Hematopoietic multipotent progenitor cell treated with erythropoietin and hydrocortisone succinate and interleukin-3 and kit ligand, for 15 days (in vitro differentiated cells): Measurements from ENCODE around the gene LARGE1.

Experiments used
- DNase-seq: peaks from one replicate; pipeline ENCODE4 v3.0.0-alpha.2; 2015; ENCODE audit warnings: low spot score

The LARGE1 gene

DNA sequence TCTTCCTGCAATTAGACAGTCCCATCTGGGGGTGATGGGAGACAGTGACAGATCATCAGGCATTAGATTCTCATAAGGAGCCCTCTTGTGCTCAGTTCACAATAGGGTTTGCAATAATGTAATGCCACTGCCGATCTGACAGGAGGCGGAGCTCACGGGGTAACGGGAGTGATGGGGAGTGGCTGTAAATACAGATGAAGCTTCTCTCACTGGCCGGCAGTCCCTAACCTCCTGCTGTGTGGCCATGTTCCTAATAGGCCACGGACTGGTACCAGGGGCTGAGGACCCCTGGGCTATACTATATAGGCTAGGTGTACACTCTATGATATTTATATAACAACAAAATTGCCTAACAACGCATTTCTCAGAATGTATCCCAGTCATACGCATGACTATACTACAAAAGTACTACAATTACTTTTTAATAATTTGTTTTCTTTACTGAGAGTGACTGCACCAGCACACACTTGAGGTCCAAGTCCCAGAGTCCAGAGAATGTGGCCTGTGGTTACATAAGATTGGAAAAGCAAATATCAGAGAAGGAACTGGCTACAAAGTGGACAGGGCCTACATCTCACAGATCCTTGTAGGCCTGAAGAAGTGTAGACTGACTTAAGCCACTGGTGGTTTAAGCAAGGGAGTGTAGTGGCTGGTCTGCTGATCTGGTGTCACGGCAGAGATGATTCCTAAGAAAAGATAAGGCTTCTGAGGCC is 200.0 kb downstream of the LARGE1 start:
- DNase-seq: no peak

DNA sequence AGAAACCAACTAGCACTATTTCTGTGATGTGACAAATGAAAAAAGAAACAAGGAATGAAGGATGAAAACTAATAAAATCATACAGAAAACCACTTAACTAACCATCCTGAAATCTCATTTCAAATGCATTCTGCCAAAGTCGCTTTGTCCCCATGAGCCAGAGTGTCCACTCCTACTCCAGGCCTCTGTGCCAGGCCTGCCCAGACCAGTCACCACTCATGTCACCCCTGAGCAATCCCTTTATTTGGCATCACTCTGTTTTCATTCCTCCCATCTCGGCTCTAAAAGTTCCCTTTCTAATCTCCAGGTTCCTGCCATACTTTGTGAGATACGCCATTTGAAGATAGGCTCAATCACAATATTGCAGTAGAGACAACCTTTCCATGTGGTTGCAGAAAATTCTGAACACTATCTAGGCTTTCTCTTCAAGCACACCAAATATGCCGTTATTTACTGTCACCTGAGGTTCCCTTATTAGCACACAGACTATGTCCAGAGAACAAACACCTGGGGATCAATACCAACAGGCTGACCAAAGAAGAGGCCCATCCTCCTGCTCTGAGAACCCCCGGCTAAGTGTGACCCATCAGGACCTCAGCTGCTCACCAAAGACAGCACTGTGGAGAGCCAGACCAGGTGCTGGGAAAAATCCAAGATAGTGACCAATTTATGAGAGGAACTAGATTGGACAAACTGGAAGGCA is 202.4 kb downstream of the LARGE1 start:
- DNase-seq: no peak

DNA sequence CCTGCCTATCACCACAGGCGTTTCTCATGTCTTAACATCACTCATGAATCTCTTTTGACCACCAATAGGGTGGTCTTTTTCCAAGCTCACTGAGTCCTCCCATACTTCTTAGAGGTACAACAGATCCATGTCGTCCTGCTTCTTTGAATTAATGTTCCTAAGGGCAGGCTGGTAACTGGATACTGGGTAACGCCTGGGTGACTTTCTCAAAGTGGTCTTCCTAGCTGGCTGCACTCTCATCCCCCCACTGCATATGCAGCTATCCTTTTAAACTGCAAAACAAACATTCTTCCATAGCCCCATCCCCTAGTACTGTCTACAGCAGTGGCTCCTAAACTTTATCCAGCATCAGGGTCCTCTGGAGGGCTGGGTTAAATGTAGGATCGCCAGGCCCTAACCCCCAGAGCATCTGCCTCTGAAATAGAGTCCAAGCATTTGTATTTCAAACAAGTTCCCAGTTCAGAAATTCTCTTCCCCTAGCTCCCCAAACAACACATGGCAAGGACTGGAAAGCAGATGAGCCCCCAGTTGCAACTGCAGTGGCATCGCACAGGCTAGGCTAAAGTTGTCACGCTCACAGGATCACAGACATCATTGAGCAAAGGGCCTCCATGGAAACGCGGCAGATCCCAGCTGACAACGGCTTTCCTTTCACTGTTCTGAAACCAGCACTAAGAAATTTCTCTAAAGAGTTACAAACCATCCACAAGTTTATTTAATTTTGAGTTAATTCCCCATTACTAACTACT is 204.9 kb downstream of the LARGE1 start:
- no peak for DNase-seq

DNA sequence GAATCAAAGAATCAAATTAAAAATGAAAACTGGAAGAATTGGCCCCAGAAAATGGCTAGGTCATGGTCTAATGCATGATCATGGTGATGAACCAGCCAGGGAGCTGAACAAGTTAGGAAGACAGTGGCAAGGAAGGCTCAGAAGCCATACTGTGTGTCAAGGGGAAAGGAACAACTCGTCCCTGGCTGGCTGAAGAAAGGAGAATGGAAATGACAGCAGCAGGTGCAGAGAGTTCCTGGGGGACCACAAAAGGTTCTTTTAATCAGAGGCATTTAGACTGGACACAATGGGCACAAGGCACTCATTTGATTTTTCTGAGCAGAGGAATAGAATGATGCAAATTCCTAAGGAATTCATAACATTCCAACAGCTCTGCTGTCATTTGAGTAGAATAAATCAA is 209.9 kb downstream of the LARGE1 start:
- DNase-seq: no peak

DNA sequence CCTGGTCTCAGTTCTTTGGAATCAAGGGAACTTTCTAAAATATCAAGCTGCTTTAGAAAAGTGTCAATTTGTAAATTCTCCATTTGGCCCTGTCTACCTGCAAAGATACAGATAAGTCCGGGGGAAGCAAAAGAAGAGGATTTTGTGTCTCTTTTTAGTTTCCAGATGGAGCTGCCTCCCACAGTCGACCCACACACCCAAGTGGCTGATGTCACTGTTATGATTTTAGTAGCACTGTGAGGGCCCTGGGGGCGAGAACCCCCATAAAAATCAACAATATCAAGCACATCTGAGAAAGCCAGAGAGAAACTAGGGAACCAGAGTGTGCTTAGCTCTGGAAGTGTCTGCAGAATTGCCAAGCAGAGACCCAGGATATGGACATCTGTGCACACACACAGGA is 212.7 kb downstream of the LARGE1 start:
- DNase-seq: no peak

DNA sequence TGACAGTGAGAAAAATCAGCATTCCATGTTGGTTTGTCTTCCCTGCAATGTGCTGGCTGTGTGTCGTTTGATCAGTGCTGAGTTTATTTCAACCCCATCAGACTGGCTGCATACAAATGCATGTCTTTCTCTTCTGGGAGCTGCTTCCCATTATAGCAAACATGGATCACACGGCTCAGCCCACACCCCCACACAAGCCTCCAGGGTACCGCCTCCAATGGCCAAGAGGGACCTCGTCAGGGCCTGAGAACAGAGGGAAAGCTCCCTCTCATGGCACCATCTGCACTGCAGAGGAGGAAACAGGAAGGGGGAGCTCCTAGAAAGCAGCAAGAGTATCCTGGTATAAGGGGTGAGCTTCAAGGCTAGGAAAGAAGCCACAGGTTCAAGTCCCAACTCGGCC is 214.2 kb downstream of the LARGE1 start:
- DNase-seq: no peak

DNA sequence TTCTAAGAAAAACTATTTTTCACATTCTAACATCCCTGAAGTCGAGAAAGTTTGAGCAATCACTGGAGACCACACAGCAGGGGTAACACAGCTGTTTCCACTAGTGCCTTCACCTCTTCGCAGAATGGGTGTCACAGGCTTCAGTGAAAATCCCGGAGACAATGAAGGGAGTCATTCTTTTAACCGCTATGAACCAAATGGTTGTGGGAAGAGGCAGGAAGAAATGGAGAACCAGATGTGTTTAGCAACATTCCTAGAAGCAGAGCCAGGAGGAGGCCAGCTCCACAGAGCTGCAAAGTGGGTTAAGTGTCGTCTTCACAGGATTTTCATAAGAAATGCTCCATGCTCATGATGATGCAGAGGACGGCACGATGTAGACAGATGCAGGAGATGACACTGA is 221.1 kb downstream of the LARGE1 start:
- no peak for DNase-seq

DNA sequence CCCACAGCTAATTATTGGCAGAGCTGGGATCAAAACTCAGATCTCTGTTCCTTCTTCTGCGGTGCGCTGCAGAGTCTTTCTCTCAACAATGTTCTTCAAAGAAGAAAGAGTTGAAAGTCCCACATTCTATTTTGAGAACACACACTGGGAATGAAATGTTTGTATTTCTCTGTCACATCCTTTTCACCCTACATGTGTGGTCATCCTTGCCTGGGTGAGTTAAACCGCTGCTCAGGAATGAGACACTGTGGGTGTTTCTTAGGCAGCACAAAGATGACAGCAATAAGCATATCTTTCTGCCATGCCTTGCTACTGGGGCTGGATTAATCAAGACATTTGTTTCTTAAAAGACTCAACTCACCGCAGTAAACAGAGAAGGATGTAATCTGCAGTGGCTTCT is 222.6 kb downstream of the LARGE1 start:
- DNase-seq: no peak

DNA sequence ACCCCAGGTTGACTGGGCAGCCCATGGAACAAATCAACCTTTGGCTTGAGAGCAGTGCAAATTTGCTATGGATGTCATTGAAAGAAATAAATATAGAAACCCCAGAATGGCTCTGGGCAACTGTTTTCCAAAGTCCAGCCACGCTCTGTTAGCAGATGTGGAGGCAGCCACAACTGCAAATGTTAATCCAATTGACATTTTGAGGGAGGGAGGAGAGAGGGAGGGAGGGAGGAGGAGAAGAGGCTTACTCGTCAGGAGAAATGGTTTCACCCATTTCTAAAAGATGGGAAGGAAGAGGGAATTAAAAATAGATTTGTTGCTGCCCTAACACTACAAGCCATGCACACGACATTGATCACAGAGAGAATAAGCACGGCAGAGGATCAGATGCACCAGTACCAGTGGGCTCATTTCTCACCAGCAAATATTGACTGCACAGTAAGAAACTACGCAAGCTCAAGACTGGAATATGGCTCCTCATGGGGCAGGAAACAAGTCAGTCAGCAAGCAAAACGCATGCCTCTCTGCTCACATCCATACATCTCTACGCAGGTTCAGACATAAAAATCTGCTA is 229.1 kb downstream of the LARGE1 start:
- no peak for DNase-seq

DNA sequence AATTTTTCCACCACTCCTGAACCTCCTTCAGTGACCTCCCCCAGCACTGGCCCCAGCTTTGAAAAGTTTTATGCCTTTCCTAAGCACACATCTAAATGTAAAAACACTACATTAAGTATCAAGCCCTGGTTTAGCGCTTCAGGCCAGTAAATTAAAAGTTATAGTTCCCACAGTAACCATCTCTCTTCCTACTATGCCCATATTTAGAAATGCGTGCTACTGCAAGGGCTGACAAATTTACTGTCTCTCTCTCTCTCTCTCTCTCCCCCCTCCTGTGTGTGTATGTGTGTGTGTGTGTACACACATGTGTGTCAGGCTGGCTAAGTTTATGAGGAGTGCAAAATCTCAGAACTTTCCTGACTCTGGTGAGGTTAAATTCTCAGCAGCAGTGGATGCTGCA is 231.4 kb downstream of the LARGE1 start:
- no peak for DNase-seq

DNA sequence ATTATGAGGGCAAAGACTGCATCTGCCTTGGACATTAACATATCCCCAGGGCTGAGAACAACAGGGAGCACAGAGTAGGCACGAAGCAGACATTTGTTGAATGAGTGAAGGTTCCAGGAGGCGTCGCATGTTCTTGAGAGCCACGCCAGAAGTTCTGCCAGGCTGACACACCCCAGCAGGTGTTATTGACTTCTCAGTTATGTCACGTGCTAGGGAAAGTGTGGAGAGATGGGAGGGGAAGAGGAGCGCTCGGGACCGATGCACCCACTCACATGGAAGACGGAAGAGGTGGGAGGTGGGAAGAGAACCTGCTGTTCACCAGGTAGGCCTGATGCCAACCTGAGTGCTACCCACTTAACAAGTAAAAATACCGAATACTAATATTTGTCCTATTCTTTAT is 232.8 kb downstream of the LARGE1 start:
- DNase-seq: no peak

DNA sequence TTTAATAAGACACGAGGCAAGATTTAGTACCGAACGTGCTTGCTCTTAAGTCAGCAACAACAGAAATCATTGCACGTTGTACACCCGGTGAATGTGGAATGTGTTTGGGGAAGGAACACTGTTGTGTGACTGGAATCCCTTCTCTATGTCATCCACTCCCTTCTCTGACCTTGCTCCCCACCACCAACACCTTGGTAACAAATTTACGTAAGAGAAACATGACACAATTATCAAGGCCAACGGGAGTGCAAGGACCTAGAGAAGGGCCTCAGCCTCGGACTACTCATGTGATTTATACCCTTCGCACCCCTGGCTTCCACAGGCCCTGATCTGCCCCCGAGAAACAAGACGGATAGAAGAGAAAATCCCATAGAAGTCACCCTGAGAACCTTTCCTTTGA is 236.2 kb downstream of the LARGE1 start:
- DNase-seq: no peak

DNA sequence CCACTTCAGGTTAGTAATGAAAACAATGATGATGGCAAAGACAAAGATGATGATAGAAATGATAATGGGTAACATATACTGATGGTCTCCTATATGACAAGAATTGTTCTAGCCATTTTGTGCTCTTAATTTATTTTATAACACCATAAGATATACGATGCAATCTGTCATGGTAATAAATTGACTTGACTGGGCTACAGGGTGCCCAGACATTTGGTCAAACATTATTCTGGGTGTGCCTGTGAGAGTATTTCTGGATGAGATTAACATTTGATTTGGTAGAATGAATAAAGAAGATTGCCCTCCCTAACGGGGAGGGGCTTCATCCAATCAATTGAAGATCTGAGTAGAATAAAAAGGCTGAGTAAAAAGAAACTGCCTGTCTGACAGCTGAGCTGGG is 237.3 kb downstream of the LARGE1 start:
- DNase-seq: no peak

DNA sequence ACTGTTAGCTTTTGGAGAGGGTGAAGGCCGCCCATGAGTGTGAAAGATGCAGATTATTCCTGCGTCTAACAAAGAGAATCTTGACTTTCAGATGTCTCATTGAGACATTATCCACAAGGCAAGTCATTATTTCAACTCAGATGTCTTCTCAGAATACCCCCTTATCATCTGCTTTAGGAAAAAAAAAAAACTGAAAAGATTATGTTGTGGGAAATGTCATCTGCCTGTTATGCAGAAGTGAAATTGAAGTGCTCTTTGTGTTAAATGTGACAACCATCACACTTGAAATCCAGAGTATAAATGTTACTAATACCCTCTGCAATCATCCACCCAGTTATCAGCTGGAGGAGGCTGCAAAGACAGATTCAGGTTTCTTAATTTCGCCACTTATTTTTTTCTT is 239.6 kb downstream of the LARGE1 start:
- no peak for DNase-seq

DNA sequence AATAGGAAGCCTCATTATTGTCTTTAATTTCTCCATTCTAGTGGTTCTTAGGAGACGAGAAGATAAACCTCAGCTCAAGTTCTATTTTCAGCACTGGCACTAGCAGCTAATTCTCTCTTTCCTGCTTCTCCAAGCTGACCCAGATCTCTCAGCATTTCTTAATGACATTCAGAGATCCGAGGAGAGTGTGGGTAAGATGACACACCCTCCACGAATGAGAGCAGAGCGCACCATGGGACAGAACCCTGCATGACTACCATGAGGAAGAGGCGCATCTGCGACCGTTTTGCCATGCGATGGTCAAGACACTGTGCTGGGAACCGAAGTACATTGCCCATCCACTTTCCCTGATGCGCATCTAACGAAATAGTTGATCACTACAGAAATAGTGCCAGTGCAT is 241.8 kb downstream of the LARGE1 start:
- no peak for DNase-seq

DNA sequence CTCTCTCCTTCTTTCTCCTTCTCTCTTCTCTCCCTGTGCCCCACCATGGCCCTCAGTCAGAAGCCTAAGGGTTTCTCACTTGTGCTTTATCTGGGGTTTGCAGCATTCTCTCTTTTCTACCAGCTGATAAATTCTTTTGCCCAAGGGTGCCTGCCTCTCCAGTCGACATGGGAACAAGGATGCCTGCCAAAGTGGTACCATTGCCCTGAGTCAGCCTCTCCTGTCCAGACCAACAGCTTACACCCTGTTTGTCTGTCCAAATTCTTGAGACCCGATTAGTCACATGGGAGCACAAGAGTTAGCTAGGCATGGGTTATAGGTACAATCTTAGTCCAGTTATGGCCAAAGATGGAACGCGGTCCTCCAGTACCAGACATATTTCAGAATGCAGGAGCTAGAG is 242.7 kb downstream of the LARGE1 start:
- DNase-seq: no peak

DNA sequence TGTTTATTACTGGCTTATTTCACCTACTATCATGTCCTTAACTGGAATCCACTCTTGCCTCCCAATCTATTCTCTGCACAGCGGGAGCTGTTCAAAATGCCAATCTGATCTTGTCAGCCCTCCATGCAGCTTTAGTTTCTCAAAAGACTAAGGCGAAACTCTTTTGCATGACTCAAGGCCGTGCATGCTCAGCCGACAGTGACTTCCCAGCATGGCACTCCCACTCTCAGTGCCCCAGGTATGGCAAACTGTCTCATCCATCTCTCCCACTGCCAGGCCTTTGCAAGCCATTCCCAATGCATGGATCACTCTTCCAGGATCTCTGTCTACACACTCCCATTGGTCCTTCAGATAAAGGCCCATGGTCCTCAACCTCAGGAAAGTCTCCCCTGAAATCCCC is 245.9 kb downstream of the LARGE1 start:
- no peak for DNase-seq

DNA sequence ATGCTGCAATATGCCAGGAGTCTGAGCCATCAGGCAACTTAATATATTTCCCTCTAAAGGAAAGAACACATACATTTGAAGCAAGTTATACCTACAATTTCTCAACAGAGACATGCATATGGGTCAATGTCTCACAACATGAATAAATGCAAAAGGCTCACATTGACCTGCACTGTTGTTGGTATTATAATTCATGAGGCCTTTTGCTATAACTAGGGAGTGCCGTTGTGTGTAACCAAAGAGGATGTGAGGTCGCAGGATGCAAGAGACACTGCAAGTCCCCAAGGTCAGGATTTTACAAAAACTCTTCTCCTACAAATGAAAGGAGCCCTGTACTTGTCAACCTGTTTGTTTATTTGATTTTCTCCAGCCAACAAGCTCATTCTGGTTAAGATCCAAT is 250.5 kb downstream of the LARGE1 start:
- no peak for DNase-seq

DNA sequence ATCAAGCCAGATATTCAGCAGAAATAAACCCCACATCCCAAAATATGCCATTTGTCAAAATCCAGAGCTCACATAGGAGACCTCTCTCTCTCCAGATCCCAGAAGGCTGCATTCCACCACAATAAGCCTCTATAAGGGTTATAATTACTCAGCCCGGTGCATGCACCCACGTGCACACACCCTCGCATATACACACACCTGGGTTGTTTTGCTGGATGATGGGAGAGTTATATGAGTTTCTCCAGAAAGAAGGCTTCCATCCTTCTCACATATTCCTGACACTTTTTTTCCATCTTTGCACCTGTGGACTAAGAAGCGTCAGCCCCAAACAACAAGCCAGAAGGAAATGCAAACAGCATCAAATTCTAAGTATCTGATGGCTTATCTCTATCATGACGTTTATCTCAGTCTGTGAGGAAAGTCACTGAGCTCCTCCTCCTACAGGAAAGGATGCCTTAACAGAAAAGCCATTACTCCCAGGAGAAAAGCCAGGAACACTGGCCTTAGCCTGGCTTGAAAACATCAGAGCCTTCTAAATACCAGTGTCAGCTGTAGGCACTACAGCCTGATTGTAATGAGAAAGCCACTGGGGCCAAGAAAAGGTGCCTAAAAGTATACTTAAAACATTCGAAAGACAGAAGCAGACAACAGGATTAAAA is 253.2 kb downstream of the LARGE1 start:
- DNase-seq: no peak

DNA sequence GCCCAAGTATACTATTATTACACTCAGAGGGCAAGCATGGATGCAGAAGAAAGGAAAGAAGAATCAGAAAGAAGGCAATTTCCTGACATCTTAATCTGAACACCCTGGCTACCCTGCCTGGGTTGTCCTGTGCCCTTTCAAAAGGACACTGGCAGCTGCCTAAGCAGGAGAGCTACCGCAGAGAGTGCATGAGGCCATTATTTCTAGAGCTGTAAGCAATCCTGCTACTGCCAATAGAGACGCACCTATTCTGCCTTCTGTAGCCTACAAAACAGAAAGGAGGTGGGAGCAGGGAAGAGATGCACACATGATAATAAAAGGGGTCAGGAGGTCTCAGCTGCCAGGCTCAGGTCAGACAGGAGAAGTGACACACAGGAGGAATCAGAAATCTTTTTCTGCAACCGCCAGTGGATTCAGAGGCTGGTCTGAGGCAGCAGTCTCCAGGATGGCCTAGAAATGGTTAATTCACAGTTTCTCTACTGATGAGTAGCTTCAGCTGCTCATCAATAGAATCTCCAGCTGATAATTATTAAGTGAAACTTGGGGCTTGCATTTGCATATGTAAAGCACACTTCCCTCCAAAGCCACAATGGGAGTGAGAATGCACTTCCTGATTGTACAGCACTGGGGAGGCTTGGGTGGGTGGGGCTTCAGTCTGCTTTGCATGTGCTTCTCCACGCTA is 253.9 kb downstream of the LARGE1 start:
- no peak for DNase-seq

DNA sequence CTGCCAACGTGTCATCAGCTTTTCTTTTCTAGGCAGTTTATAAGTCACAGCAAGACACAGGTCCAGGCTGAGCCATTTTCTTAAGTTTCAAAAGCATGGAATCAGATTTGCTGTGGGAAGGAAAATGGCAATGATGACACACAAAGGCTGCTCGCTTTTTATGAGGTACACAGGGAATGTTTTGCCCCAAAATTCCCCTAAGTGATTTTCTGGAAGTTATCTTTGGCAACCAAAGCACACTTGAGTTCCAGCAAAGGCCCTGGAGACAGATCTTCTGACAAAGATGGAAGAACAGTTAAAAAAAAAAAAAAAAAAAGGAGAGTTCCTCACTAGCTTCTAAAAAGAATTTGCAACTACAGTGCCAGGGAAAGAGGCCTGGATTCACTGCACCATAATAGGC is 260.8 kb downstream of the LARGE1 start:
- no peak for DNase-seq

DNA sequence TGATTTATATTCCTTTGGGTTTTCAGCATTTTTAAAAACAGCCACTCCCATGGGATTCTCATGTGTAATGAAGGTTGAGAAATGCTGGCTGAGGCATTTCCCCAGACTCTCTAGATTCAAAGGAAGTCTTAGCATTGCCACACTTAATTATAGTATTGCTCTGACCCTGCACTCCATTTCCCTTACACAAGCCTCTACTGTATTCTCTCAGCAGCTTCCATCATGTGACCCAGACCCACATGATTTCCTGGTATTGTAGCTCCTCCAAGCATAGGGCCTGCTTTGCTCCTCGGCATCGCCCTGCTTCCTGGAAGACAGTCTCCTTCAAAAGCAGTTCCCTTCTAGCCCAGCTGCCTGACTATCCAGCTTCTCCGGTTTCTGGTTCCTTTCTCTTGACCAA is 261.5 kb downstream of the LARGE1 start:
- no peak for DNase-seq
